ENCODE data around the gene DNMBP. TPM values are rescaled to one million over a fixed set of nuclear protein-coding genes. Genes with fewer than 3 reads are reported as not detected.
A peak's percentile ranks its signal among the peaks of the same experiment; 100 is the strongest.
"Not testable (repeated sequence)": the region's sequence is repeated elsewhere in the genome, so short reads cannot be mapped to it uniquely, and the experiment has no call there.

The DNMBP gene
- total RNA-seq, 2 experiments from 2014 or later = 2.2 to 2.4 TPM

DNA sequence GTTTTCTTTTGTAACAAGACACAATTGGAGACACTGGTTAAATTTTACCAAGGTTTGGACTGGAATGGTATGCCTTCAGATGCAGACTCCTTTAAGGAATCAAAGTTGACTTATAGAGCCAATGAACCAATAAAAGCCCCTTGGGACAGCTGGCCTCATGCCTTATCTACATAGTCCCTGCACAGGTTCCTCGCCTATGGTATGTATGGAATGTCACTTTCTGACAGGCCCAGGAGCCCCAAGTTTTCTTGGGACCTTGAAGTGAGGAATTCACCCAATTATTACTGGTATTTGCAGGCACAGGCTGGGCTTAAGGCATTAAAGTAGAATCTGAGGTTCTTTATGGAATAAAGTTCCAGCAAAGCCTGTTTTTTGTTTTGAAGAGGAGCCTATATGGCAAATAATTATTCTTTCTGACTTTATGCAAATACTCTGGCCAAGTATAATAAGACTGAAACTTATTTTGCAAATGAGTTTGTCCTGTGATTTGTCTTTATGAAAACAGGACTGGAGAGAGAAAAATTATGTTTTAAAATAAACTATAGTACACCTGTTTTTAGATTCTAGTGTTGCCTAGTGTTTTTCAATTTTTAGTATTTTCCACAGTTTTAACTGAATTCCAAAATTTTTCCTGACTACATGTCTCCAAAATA lies 24.1 kb upstream of the DNMBP start:
- H3K9me3 Mint-ChIP-seq = peaks cover 3% of the 10 kb centered on the region

DNA sequence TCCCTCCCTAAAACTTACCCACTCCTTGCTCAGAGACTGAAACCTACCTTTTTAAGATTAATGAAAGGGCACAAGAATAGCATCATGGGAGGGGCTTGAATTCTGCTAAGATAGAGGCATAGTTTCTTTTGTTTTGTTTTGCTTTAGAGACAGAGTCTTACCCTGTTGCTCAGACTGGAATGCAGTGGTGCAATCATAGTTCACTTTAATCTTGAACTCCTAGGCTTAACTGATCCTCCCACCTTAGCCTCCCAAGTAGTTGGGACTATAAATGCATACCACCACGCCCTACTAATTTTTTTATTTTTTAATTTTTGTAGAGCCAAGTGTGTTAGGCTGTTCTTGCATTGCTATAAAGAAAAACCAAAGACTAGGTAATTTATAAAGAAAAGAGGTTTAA lies 17.7 kb upstream of the DNMBP start:
- no peaks in the 10 kb centered on the region for H3K4me1 Mint-ChIP-seq (ENCODE audit: low read depth)
- H3K27me3 Mint-ChIP-seq (ENCODE audit: low read depth) = peaks cover 1% of the 10 kb centered on the region
- no peak overlapping the region for H3K27ac Mint-ChIP-seq
- CTCF ChIA-PET = no interaction called here
- intact Hi-C loops (cut with micrococcal nuclease) = no loop called here
- no peaks in the 10 kb centered on the region for H3K36me3 Mint-ChIP-seq (ENCODE audit: low read depth)
- DNase-seq = no peak
- H3K9me3 Mint-ChIP-seq = peaks cover 3% of the 10 kb centered on the region
- H3K4me3 Mint-ChIP-seq = no peak overlapping the region

More for the DNA sequence above, 24.1 kb upstream of the DNMBP start:
- intact Hi-C loops (cut with micrococcal nuclease) = no loop called here
- Mint-ChIP-seq H3K4me3 (no peak overlapping the region), H3K4me1 (ENCODE audit: low read depth) (no peaks in the 10 kb centered on the region), H3K27me3 (ENCODE audit: low read depth) (no peaks in the 10 kb centered on the region), H3K27ac (no peak overlapping the region), H3K36me3 (ENCODE audit: low read depth) (no peaks in the 10 kb centered on the region)
- CTCF ChIA-PET = interaction anchor here (0.7 to 1.9 kb wide), 2 partner anchors 10 to 12 kb away, joined by 5 to 10 read pairs; no protein-coding TSS in a partner anchor
- no peak for DNase-seq

DNA sequence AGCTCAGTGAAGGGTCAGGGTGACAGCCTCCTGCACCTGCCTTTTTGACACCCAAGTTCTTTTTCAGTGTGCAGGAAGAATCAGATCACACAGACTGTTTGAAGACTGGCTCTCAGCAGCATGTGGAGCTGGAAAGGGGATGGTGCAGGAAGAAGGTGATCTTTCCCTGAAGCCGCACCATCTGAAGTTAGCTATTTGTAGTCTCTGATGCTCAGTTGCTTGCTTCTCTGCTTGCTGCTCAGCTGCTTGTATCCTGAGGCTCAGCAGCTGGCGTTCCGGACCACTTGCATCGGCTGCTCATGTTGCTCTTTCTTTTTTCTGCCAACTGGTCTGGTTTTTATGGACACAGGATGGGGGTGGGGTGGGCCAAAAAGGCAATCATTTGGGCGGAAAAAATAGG lies 15.8 kb upstream of the DNMBP start:
- Mint-ChIP-seq H3K4me1 (ENCODE audit: low read depth) (no peaks in the 10 kb centered on the region), H3K27ac (no peak overlapping the region), H3K4me3 (no peak overlapping the region), H3K27me3 (ENCODE audit: low read depth) (peaks cover 3% of the 10 kb centered on the region), H3K9me3 (peaks cover 3% of the 10 kb centered on the region), H3K36me3 (ENCODE audit: low read depth) (no peaks in the 10 kb centered on the region)
- intact Hi-C loops (cut with micrococcal nuclease) = no loop called here
- CTCF ChIA-PET = interaction anchor here (1.5 to 1.9 kb wide), 2 partner anchors 20 to 180 kb away, joined by 4 to 7 read pairs; no protein-coding TSS in a partner anchor
- DNase-seq = no peak

DNA sequence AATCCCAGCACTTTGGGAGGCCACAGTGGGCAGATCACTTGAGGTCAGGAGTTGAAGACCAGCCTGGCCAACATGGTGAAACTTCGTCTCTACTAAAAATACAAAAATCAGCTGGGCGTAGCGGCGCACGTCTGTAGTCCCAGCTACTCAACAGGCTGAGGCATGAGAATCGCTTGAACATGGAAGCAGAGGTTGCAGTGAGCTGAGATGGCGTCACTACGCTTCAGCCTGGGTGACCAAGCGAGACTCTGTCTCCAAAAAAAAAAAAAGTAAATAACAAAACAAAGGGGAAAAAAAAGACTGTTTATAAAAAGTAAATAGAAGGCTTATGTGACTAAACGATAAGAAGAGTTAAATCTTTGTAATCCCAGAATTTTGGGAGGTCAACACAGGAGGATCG lies 15.0 kb upstream of the DNMBP start:
- no peak for DNase-seq
- Mint-ChIP-seq H3K27me3 (ENCODE audit: low read depth) (peaks cover 3% of the 10 kb centered on the region), H3K4me3 (no peak overlapping the region), H3K27ac (no peak overlapping the region), H3K36me3 (ENCODE audit: low read depth) (no peaks in the 10 kb centered on the region), H3K4me1 (ENCODE audit: low read depth) (peaks cover 7% of the 10 kb centered on the region), H3K9me3 (peaks cover 3% of the 10 kb centered on the region)
- CTCF ChIA-PET = interaction anchor here (1.5 to 1.9 kb wide), 2 partner anchors 21 to 179 kb away, joined by 4 to 7 read pairs; no protein-coding TSS in a partner anchor
- intact Hi-C loops (cut with micrococcal nuclease) = no loop called here

DNA sequence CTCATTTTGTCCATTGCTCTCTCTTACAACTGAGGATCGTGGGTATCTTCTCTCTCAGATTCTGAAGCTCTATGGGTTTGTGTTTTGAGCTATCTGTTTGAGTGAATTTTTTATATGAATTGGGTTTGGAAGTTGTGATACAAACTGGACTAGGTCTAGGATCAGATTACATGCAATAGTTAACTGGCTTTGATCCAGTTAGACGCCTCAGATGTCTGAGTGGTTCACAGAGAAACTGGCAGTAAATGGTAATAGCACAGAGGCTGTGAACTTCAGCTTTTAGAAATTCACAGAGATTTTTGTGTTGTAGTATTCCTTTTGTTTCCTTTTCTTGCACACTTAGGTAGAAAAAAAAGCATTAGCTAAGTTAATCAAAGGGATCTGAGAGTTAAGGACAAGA lies 12.7 kb upstream of the DNMBP start:
- intact Hi-C loops (cut with micrococcal nuclease) = no loop called here
- peaks cover 5% of the 10 kb centered on the region for H3K27me3 Mint-ChIP-seq (ENCODE audit: low read depth)
- H3K27ac Mint-ChIP-seq = no peak overlapping the region
- H3K9me3 Mint-ChIP-seq = no peaks in the 10 kb centered on the region
- CTCF ChIA-PET = interaction anchor here (1.3 to 1.5 kb wide), 3 partner anchors 9 to 152 kb away, joined by 3 to 6 read pairs (median 4); no protein-coding TSS in a partner anchor
- no peaks in the 10 kb centered on the region for H3K36me3 Mint-ChIP-seq (ENCODE audit: low read depth)
- H3K4me1 Mint-ChIP-seq (ENCODE audit: low read depth) = peaks cover 7% of the 10 kb centered on the region
- H3K4me3 Mint-ChIP-seq = no peak overlapping the region
- DNase-seq = no peak

DNA sequence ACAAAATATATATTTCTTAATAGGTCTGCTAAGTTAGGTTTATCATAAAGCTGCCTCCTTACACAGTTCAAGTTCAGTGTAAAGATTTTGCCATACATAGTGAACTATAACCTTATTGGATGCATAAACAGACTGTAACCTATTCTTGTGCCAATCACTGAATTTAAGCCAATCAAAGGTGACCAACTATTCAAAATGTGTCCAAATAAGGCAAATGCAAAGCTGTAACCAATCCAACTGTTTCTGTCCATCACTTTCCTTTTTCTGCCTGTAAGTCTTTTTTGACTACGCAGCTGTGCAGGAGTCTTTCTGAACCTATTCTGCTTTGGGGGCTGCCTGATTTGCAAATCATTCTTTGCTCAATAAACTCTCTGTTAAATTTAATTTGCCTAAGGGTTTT lies 11.6 kb upstream of the DNMBP start:
- H3K27me3 Mint-ChIP-seq (ENCODE audit: low read depth) = peaks cover 5% of the 10 kb centered on the region
- no peaks in the 10 kb centered on the region for H3K36me3 Mint-ChIP-seq (ENCODE audit: low read depth)
- H3K27ac Mint-ChIP-seq = no peak overlapping the region
- H3K4me1 Mint-ChIP-seq (ENCODE audit: low read depth) = peaks cover 7% of the 10 kb centered on the region
- intact Hi-C loops (cut with micrococcal nuclease) = no loop called here
- no peak overlapping the region for H3K4me3 Mint-ChIP-seq
- CTCF ChIA-PET = interaction anchor here (0.9 to 2.1 kb wide), 4 partner anchors 24 to 176 kb away, joined by 4 to 7 read pairs (median 4); no protein-coding TSS in a partner anchor
- DNase-seq = no peak
- no peaks in the 10 kb centered on the region for H3K9me3 Mint-ChIP-seq

DNA sequence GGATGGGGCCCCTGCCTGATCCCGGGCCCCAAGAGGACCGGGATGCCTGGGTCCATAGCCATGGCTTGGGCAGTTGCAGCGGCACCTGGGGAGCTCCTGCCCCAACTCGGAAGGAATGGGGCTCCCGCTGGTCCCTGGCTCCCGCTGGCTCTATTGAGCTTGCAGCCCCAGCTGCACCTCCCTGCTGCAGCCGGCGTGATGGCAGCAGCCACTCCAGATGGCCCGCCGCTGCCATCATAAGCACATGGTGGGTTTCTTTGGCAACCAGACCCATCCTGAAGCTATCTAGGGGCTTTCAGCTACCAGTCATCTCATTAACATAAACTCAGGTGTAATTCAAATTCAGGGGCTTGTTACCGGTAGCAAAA lies 11.1 kb upstream of the DNMBP start:
- intact Hi-C loops (cut with micrococcal nuclease) = no loop called here
- Mint-ChIP-seq H3K4me3 (no peak overlapping the region), H3K27ac (no peak overlapping the region)

DNA sequence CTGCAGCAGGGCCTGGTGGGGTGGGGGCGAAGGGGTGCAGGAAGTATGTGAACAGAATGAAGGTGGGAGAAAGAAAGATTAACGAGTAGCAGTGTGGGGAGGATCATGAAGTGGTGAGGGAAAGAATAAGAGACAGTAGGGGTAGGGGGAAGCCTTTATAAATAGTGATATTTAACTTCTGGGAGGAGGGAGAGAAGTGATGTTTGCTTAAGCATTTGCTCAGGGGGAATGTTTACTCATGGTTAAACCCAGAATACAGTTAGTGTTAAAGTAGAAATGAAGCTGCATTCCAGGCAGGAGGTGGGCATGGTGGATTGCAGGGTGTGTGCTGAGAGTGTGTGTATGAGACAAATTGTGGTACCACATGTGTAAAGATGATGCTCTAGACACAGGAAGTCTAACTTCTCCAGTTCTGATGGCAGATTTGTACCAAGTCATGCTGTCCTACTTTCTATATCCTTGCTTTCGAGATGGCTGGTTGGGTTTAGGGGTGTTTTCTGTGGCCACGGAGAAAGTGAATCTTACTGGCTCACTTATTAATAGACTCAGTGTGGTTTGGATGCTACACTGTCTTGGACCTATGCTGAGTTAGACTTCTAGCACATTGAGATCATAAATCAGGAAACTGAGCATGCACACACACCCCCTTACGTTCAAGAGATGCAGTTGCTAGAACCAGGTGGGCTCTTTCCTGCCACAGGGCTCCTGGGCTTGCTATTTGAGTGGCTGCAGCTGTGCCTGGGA lies 10.6 kb upstream of the DNMBP start:
- peaks cover 5% of the 10 kb centered on the region for H3K27me3 Mint-ChIP-seq (ENCODE audit: low read depth)
- no peak overlapping the region for H3K27ac Mint-ChIP-seq
- H3K4me1 Mint-ChIP-seq (ENCODE audit: low read depth) = peaks cover 7% of the 10 kb centered on the region
- no peaks in the 10 kb centered on the region for H3K9me3 Mint-ChIP-seq
- DNase-seq = peak; percentile 19
- no peaks in the 10 kb centered on the region for H3K36me3 Mint-ChIP-seq (ENCODE audit: low read depth)
- no peak overlapping the region for H3K4me3 Mint-ChIP-seq
- intact Hi-C loops (cut with micrococcal nuclease) = no loop called here
- CTCF ChIA-PET = interaction anchor here (1.1 to 2.1 kb wide), 2 partner anchors 26 to 175 kb away, joined by 4 to 7 read pairs; no protein-coding TSS in a partner anchor

More for the DNA sequence above, 11.1 kb upstream of the DNMBP start:
- no peak for DNase-seq
- no peaks in the 10 kb centered on the region for H3K36me3 Mint-ChIP-seq (ENCODE audit: low read depth)
- CTCF ChIA-PET = interaction anchor here (1.1 to 2.1 kb wide), 3 partner anchors 25 to 175 kb away, joined by 4 to 7 read pairs (median 4); no protein-coding TSS in a partner anchor
- H3K27me3 Mint-ChIP-seq (ENCODE audit: low read depth) = peaks cover 5% of the 10 kb centered on the region
- peaks cover 7% of the 10 kb centered on the region for H3K4me1 Mint-ChIP-seq (ENCODE audit: low read depth)
- no peaks in the 10 kb centered on the region for H3K9me3 Mint-ChIP-seq

DNA sequence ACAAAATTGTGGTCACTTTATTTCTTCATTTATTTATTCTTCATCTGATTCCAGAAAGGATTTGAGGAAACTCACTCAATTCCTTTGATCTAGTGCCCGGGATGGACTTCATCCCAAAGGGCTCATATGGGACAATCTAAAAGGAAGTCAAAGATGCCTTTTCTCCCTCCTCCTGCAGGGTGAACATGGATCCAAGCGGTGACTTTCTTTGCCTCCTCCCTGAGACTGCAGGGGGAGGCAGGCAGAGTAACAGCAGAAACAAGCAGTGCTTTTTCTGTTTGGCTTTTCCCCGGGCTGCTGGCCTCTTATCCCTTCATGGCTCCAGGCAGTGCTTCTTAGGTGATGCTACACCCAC lies 10.0 kb upstream of the DNMBP start:
- peaks cover 5% of the 10 kb centered on the region for H3K27me3 Mint-ChIP-seq (ENCODE audit: low read depth)
- no peak overlapping the region for H3K4me3 Mint-ChIP-seq
- CTCF ChIA-PET = interaction anchor here (2.1 kb wide), 1 partner anchor 174 kb away, joined by 7 read pairs; no protein-coding TSS in a partner anchor
- peaks cover 7% of the 10 kb centered on the region for H3K4me1 Mint-ChIP-seq (ENCODE audit: low read depth)
- H3K36me3 Mint-ChIP-seq (ENCODE audit: low read depth) = no peaks in the 10 kb centered on the region
- DNase-seq = no peak
- H3K27ac Mint-ChIP-seq = no peak overlapping the region
- intact Hi-C loops (cut with micrococcal nuclease) = no loop called here
- H3K9me3 Mint-ChIP-seq = no peaks in the 10 kb centered on the region

DNA sequence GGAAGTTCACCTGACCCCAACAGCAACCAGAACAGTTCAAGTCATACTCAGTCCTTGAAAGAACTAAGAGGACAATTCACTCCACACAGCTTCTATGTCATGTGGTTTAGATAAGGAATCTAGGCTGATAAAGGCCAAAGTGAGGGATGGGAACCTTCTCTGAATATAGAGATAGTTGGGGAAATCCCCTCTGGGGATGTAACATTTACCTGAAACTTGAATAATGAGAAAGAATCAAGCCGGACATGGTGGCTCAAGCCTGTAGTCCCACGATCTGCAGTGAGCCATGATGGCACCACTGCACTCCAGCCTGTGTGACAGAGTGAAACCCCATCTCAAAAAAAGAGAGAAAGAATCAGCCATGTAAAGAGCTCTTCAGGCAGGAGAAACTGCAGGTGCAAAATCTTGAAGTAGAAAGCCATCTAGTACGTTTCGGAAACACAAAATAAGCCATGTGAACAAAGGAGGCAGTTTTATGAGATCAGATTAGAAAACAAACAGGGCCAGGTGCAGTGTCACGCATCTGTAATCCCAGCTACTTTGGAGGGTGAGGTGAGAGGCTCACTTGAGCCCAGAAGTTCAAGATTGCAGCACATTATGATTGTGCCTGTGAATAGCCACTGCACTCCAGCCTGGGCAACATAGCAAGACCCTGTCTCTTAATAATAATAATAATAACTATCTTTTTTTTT lies 4.5 kb upstream of the DNMBP start:
- Mint-ChIP-seq H3K36me3 (ENCODE audit: low read depth) (no peaks in the 10 kb centered on the region), H3K4me1 (ENCODE audit: low read depth) (peaks cover 4% of the 10 kb centered on the region), H3K9me3 (no peaks in the 10 kb centered on the region), H3K4me3 (no peak overlapping the region), H3K27ac (no peak overlapping the region), H3K27me3 (ENCODE audit: low read depth) (no peaks in the 10 kb centered on the region)
- CTCF ChIA-PET = interaction anchor here (0.7 to 1.9 kb wide), 4 partner anchors 9 to 168 kb away, joined by 3 to 6 read pairs (median 4); no protein-coding TSS in a partner anchor
- DNase-seq = no peak
- intact Hi-C loops (cut with micrococcal nuclease) = no loop called here

DNA sequence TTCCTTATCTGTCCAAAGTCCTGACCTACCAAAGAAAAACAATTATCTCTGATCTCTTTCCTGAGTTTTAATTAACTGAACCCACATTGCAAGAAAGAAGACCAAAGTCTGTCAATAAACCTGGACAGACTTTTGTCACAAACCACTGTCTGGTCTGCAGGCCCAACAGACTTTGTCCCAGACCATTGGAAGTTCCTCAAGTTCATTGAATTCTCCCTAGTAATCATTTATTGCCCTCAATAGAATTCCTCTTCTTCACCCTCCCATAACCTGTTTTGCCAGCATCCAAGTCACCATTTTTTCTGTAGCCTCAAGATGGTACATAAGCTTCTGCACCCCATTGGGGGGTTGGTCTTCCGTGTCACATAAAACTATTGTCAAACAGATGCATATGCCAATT lies 3.9 kb upstream of the DNMBP start:
- H3K9me3 Mint-ChIP-seq = no peaks in the 10 kb centered on the region
- no peaks in the 10 kb centered on the region for H3K36me3 Mint-ChIP-seq (ENCODE audit: low read depth)
- H3K27me3 Mint-ChIP-seq (ENCODE audit: low read depth) = no peaks in the 10 kb centered on the region
- no peak for DNase-seq
- no peak overlapping the region for H3K27ac Mint-ChIP-seq
- no peak overlapping the region for H3K4me3 Mint-ChIP-seq
- intact Hi-C loops (cut with micrococcal nuclease) = no loop called here
- peaks cover 10% of the 10 kb centered on the region for H3K4me1 Mint-ChIP-seq (ENCODE audit: low read depth)
- CTCF ChIA-PET = interaction anchor here (0.7 to 1.9 kb wide), 4 partner anchors 9 to 168 kb away, joined by 3 to 6 read pairs (median 4); no protein-coding TSS in a partner anchor

DNA sequence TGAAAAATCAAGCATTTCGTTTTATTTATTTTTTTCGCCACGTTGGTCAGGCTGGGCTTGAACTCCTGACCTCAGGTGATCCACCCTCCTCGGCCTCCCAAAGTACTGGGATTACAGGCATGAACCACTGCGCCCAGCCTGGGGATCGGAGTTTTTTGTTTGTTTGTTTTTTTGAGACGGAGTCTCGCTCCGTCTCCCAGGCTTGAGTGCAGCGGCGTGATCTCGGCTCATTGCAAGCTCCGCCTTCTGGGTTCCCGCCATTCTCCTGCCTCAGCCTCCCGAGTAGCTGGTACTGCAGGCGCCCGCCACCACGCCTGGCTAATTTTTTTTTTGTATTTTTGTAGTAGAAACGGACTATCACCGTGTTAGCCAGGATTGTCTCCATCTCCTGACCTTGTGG lies 2.2 kb upstream of the DNMBP start:
- DNase-seq; H3K27me3 Mint-ChIP-seq (ENCODE audit: low read depth); H3K9me3 Mint-ChIP-seq; H3K36me3 Mint-ChIP-seq (ENCODE audit: low read depth); intact Hi-C loops (cut with micrococcal nuclease); H3K4me3 Mint-ChIP-seq; H3K27ac Mint-ChIP-seq: not testable (repeated sequence)
- peaks cover 22% of the 10 kb centered on the region for H3K4me1 Mint-ChIP-seq (ENCODE audit: low read depth)
- CTCF ChIA-PET = interaction anchor here (0.7 to 1.0 kb wide), 2 partner anchors 151 to 167 kb away, joined by 3 read pairs; no protein-coding TSS in a partner anchor

All from activated naive CD4-positive, alpha-beta T cell treated with anti-CD3 and anti-CD28 coated beads for 36 hours (primary cell).